ENCODE data around the gene SIK1. TPM values are rescaled to one million over a fixed set of nuclear protein-coding genes. Genes with fewer than 3 reads are reported as not detected.
"Not testable (repeated sequence)": the region's sequence is repeated elsewhere in the genome, so short reads cannot be mapped to it uniquely, and the experiment has no call there.

SIK1 gene
- total and polyA plus RNA-seq, 2 experiments from 2014 or later: 7.7 to 29.3 TPM

GRCh38 chr21:43401125-43401524 is 25.8 kb downstream of the SIK1 start:
- not testable (repeated sequence) for H4K20me1 ChIP-seq (ENCODE audit: insufficient read depth, poor library complexity, severe bottlenecking); H3K9me2 ChIP-seq (replicated peaks; ENCODE audit: insufficient read depth); DNase-seq (ENCODE audit: low spot score); H3K27ac ChIP-seq; H3K27me3 ChIP-seq; H3K4me2 ChIP-seq; H3K79me2 ChIP-seq; H3K36me3 ChIP-seq (replicated peaks; ENCODE audit: insufficient read depth, low read depth); H3K4me1 ChIP-seq (ENCODE audit: insufficient read depth); H2AFZ ChIP-seq; H3K9me3 ChIP-seq (ENCODE audit: low read depth); H3K4me3 ChIP-seq
- WGBS (ENCODE audit: low lambda C conversion rate, missing lambda C conversion rate): no CpG with 5 or more reads among the region's 11 CpGs

- not testable (repeated sequence) for H3K9me3 ChIP-seq (ENCODE audit: low read depth); DNase-seq (ENCODE audit: low spot score); H3K27me3 ChIP-seq; H3K79me2 ChIP-seq; H3K4me2 ChIP-seq; H2AFZ ChIP-seq; H3K4me1 ChIP-seq (ENCODE audit: insufficient read depth); H3K4me3 ChIP-seq; H4K20me1 ChIP-seq (ENCODE audit: insufficient read depth, poor library complexity, severe bottlenecking); H3K36me3 ChIP-seq (replicated peaks; ENCODE audit: insufficient read depth, low read depth); H3K27ac ChIP-seq; H3K9me2 ChIP-seq (replicated peaks; ENCODE audit: insufficient read depth)
- WGBS (ENCODE audit: low lambda C conversion rate, missing lambda C conversion rate): no CpG with 5 or more reads among the region's 15 CpGs
Measured at GRCh38 chr21:43399595-43400015, 27.3 kb downstream of the SIK1 start.

- not testable (repeated sequence) for H3K4me3 ChIP-seq; H3K9me2 ChIP-seq (replicated peaks; ENCODE audit: insufficient read depth); DNase-seq (ENCODE audit: low spot score); H3K4me2 ChIP-seq; H2AFZ ChIP-seq; H3K27me3 ChIP-seq; H3K27ac ChIP-seq; H3K4me1 ChIP-seq (ENCODE audit: insufficient read depth); H4K20me1 ChIP-seq (ENCODE audit: insufficient read depth, poor library complexity, severe bottlenecking); H3K36me3 ChIP-seq (replicated peaks; ENCODE audit: insufficient read depth, low read depth); H3K79me2 ChIP-seq; H3K9me3 ChIP-seq (ENCODE audit: low read depth)
- WGBS (ENCODE audit: low lambda C conversion rate, missing lambda C conversion rate): no CpG with 5 or more reads among the region's 28 CpGs
Measured at GRCh38 chr21:43399136-43399535, 27.8 kb downstream of the SIK1 start.

GRCh38 chr21:43398533-43398932 is 28.4 kb downstream of the SIK1 start:
- H3K4me3 ChIP-seq; H2AFZ ChIP-seq; DNase-seq (ENCODE audit: low spot score); H3K79me2 ChIP-seq; H4K20me1 ChIP-seq (ENCODE audit: insufficient read depth, poor library complexity, severe bottlenecking); H3K27me3 ChIP-seq; H3K9me3 ChIP-seq (ENCODE audit: low read depth); H3K4me1 ChIP-seq (ENCODE audit: insufficient read depth); H3K36me3 ChIP-seq (replicated peaks; ENCODE audit: insufficient read depth, low read depth); H3K27ac ChIP-seq; H3K4me2 ChIP-seq; H3K9me2 ChIP-seq (replicated peaks; ENCODE audit: insufficient read depth): not testable (repeated sequence)
- WGBS (ENCODE audit: low lambda C conversion rate, missing lambda C conversion rate): no CpG with 5 or more reads among the region's 12 CpGs

GRCh38 chr21:43398000-43398399 is 28.9 kb downstream of the SIK1 start:
- not testable (repeated sequence) for H2AFZ ChIP-seq; H3K27me3 ChIP-seq; H3K9me3 ChIP-seq (ENCODE audit: low read depth); H3K36me3 ChIP-seq (replicated peaks; ENCODE audit: insufficient read depth, low read depth); H3K4me1 ChIP-seq (ENCODE audit: insufficient read depth); H3K9me2 ChIP-seq (replicated peaks; ENCODE audit: insufficient read depth); H3K27ac ChIP-seq; H3K4me2 ChIP-seq; DNase-seq (ENCODE audit: low spot score); H3K79me2 ChIP-seq; H3K4me3 ChIP-seq; H4K20me1 ChIP-seq (ENCODE audit: insufficient read depth, poor library complexity, severe bottlenecking)
- WGBS (ENCODE audit: low lambda C conversion rate, missing lambda C conversion rate): no CpG with 5 or more reads among the region's 3 CpGs

GRCh38 chr21:43397439-43397808 is 29.5 kb downstream of the SIK1 start:
- not testable (repeated sequence) for H3K4me3 ChIP-seq; H4K20me1 ChIP-seq (ENCODE audit: insufficient read depth, poor library complexity, severe bottlenecking); H2AFZ ChIP-seq; H3K9me3 ChIP-seq (ENCODE audit: low read depth); H3K79me2 ChIP-seq; H3K27ac ChIP-seq; H3K27me3 ChIP-seq; H3K4me2 ChIP-seq; H3K9me2 ChIP-seq (replicated peaks; ENCODE audit: insufficient read depth); H3K4me1 ChIP-seq (ENCODE audit: insufficient read depth); DNase-seq (ENCODE audit: low spot score); H3K36me3 ChIP-seq (replicated peaks; ENCODE audit: insufficient read depth, low read depth)
- WGBS (ENCODE audit: low lambda C conversion rate, missing lambda C conversion rate): no CpG with 5 or more reads among the region's 15 CpGs

GRCh38 chr21:43396788-43397438 is 30.0 kb downstream of the SIK1 start:
- not testable (repeated sequence) for H3K27ac ChIP-seq; H3K79me2 ChIP-seq; H4K20me1 ChIP-seq (ENCODE audit: insufficient read depth, poor library complexity, severe bottlenecking); H3K4me1 ChIP-seq (ENCODE audit: insufficient read depth); H2AFZ ChIP-seq; H3K27me3 ChIP-seq; H3K4me2 ChIP-seq; H3K9me2 ChIP-seq (replicated peaks; ENCODE audit: insufficient read depth); H3K4me3 ChIP-seq; DNase-seq (ENCODE audit: low spot score); H3K36me3 ChIP-seq (replicated peaks; ENCODE audit: insufficient read depth, low read depth); H3K9me3 ChIP-seq (ENCODE audit: low read depth)
- WGBS (ENCODE audit: low lambda C conversion rate, missing lambda C conversion rate): no CpG with 5 or more reads among the region's 27 CpGs

GRCh38 chr21:43383351-43383750 is 43.6 kb downstream of the SIK1 start:
- not testable (repeated sequence) for H3K27ac ChIP-seq; H4K20me1 ChIP-seq (ENCODE audit: insufficient read depth, poor library complexity, severe bottlenecking); H3K4me2 ChIP-seq; H3K27me3 ChIP-seq; H2AFZ ChIP-seq; H3K9me2 ChIP-seq (replicated peaks; ENCODE audit: insufficient read depth); H3K79me2 ChIP-seq; DNase-seq (ENCODE audit: low spot score); H3K36me3 ChIP-seq (replicated peaks; ENCODE audit: insufficient read depth, low read depth); H3K4me1 ChIP-seq (ENCODE audit: insufficient read depth); H3K9me3 ChIP-seq (ENCODE audit: low read depth); H3K4me3 ChIP-seq
- no CpG with 5 or more reads among the region's 19 CpGs for WGBS (ENCODE audit: low lambda C conversion rate, missing lambda C conversion rate)

- not testable (repeated sequence) for H3K27ac ChIP-seq; H3K4me3 ChIP-seq; H3K79me2 ChIP-seq; H3K36me3 ChIP-seq (replicated peaks; ENCODE audit: insufficient read depth, low read depth); H3K9me3 ChIP-seq (ENCODE audit: low read depth); H3K4me2 ChIP-seq; H3K4me1 ChIP-seq (ENCODE audit: insufficient read depth); DNase-seq (ENCODE audit: low spot score); H2AFZ ChIP-seq; H3K27me3 ChIP-seq; H3K9me2 ChIP-seq (replicated peaks; ENCODE audit: insufficient read depth); H4K20me1 ChIP-seq (ENCODE audit: insufficient read depth, poor library complexity, severe bottlenecking)
- no CpG with 5 or more reads among the region's 10 CpGs for WGBS (ENCODE audit: low lambda C conversion rate, missing lambda C conversion rate)
Measured at GRCh38 chr21:43382902-43383301, 44.0 kb downstream of the SIK1 start.
